HL-60/S4 treated with phorbol 12-myristate 13-acetate at 8.2 ng/mL for 4 days and 3 days (cell line): Measurements from ENCODE around the gene PPP1R14C.
"Not testable (repeated sequence)": the region's sequence is repeated elsewhere in the genome, so short reads cannot be mapped to it uniquely, and the experiment has no call there.

Source experiments
- in situ Hi-C: fragments of 300-500 bp; cut with MboI; formaldehyde crosslinking; loops from 2 replicates; pipeline ENCODE4 v1.15.0; 2022; ENCODE audit warnings: low sequenced_read_pairs

Gene PPP1R14C

GRCh38 chr6:150211700-150212511, 69.1 kb downstream of the PPP1R14C start:
- in situ Hi-C loops, result no loop called here

DNA sequence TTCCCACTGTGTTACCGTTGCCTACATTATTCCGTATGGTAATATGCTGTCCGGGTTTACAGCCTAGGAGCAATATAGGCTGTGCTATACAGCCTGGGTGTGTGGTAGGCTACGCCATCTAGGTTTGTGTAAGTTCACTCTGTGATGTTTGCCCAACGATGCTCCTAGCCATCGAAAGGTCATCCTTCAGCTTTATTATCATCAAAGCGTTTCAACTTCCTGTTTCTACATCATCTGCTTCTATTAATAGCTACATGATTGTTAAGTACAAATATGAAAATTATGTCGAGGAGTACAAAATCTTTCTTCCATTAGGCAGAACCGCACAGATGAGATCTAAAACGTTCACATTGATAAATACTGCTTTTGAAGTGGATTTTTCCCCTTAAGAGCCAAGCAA, 69.9 kb downstream of the PPP1R14C start:
- in situ Hi-C loops, result no loop called here

DNA sequence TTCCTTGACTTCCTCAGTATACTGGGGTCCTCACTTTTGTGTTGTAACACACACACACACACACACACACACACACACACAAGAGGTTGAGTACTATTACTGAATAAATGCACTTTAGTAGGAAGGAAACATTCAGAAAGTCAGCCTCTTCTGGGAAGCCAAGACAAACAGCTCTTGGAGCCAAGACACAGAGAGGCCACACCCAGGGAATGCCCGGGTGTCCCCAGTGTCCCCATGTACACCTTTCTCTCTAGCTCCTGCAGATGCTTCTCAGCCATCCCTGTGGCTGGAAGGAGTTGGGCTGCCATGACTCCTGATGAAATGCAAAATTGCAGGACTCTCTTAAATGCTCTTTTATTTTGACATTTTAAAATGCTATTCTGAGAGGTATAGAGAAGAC, 70.5 kb downstream of the PPP1R14C start:
- in situ Hi-C loops, result no loop called here

- in situ Hi-C loops, result no loop called here
Observed at GRCh38 chr6:150214310-150214709, 71.5 kb downstream of the PPP1R14C start.

DNA sequence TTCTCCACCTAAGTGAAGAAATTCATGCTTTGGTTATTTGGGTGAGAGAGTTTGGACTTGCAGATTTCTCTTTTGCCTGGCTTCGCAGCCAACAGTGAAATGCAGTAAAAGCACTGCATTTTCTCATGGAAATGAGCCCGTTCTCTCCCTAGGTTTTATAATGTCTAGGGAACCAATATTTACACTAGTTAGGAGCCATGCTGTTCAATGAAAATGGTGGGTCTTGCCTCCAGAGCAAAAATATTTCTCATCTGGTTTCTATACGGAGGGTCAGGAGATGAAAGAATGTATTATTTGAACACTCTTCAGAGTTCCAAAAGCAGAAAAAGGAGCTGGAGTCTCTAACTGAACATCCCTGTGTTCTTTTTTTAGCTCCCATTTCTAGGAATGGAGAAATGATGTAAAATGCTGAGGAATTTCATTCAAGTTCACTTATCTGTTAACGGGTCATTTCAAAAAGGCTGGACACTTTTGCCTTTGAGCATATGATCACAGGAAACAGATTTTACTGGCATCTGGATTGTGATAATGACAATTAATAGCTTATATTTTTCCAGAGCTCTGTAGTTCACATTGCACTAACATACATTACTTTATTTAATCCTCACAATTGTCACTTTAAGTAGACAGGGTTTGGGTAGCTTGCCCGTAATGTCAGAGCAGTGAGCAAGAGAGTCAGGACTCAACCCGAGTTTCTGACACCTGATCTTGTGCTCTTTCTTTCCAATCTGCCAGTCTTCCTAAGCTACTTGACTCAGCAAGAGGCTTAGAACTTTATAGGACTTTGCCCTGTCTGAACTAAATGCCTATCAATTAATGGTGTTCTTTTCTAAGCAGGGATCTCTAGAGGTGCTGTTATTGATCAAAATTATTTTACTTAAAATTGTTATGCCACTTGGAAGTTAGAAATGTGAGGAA, 78.0 kb downstream of the PPP1R14C start:
- in situ Hi-C loops, result no loop called here

- in situ Hi-C loops, result no loop called here
Observed at GRCh38 chr6:150224820-150225219, 82.0 kb downstream of the PPP1R14C start.

GRCh38 chr6:150227281-150227680, 84.4 kb downstream of the PPP1R14C start:
- in situ Hi-C loops, result no loop called here

DNA sequence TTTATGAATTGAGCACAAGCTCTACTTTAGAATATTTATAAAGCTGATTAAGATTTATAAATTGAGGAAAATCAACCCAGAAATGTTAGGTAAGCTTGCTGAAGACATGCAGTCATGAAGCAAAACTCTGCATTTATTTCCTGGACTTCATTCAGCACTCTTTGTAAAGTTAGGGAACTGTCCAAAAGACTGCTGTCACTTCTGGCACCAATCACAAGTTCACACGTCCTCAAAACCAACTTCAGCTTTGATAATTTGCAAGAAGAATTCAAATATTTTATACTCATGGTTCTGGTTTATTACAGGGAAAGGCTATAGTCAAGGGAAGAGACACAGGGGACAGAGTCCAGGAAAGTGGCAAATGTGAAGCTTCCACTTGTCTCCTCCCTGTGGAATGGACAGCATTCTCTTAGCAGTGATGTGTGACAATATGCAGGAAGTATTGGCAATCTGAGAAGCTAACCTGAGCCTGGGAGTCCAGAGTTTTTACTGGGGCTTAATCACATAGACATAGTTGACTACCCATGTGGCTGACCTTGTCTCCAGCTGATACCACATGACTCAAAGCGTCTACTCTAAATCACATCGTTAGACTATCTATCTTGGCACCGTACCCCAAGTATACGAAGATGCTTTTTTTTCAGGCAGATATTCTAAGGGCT, 85.4 kb downstream of the PPP1R14C start:
- in situ Hi-C loops, result no loop called here

- in situ Hi-C loops, result no loop called here
Observed at GRCh38 chr6:150229436-150230163, 86.8 kb downstream of the PPP1R14C start.

DNA sequence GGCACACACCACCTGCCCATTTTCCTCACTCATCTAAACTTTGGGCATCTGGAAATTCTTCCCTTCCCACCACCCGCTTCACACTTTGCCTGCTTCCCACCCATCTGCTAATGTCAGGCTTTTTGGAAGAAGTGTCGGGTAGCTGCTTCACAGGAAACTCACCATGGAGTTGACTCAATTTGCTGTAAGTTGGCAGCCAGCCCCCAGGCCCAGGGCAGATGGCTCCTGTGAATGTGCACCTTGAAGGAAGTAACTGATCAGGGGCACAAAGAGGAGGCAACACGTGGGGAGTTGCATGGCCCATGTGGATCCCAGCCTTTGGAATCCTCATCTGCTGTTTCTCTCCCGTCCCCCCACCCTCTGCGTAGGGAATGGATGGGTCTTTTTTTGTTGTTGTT, 87.3 kb downstream of the PPP1R14C start:
- in situ Hi-C loops, result no loop called here

DNA sequence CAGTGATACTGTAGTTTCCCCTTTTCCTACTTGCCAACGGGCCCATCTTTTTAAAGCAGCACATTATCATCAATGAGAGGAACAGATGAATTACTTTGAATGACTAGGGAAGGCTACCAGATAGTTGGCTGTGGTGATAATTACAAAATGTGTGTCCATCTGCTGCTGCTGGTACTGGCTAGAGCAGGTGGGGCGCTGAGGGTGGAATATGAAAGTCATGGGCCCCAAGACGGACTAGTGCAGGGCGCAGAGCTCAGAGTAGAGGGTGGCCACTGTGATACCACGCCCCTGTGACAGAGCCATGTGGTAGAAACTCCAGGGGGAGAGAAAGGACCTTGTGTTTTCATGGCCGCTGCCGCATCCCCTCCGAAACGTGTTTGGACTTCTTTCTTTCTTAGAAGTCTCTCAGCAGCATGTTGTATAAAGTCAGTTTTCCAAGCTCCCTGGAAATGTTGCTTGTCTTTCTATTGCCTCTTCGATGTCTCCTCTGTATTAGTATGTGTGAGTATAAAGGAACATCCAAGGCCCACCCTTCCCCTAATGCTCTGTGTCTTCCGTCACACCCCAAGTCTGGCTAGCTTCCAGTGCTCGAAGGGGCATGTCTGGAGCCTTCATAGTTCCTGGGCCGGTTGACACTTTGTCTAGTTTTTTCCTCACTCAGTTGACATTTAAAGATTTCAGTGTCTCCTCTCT, 88.1 kb downstream of the PPP1R14C start:
- in situ Hi-C loops, result no loop called here

GRCh38 chr6:150231525-150231850, 88.6 kb downstream of the PPP1R14C start:
- in situ Hi-C loops, result no loop called here

- in situ Hi-C loops, result no loop called here
Observed at GRCh38 chr6:150233843-150234269, 91.0 kb downstream of the PPP1R14C start.

GRCh38 chr6:150235218-150235617, 92.4 kb downstream of the PPP1R14C start:
- in situ Hi-C loops, result no loop called here

- in situ Hi-C loops, result no loop called here
Observed at GRCh38 chr6:150236114-150236513, 93.3 kb downstream of the PPP1R14C start.

DNA sequence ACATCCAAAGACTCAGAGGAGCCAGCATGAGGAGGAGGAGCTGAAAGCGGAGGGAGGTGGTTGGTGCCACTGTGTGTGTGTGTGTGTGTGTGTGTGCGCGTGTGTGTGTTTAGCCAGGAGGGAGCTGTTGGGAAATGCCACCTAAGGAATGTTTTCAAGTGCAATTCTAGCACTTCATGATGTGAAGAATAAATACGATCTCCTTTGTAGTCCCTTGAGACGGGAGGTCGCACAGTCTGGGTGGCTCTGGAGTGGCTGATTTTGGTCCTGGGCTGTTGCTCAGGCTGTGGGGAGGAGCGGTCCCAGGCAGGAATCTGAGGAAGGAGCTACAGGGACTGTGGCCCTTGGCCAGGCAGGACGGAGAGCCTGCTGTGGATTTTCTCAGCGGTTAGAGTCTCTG, 93.7 kb downstream of the PPP1R14C start:
- in situ Hi-C loops, result no loop called here

DNA sequence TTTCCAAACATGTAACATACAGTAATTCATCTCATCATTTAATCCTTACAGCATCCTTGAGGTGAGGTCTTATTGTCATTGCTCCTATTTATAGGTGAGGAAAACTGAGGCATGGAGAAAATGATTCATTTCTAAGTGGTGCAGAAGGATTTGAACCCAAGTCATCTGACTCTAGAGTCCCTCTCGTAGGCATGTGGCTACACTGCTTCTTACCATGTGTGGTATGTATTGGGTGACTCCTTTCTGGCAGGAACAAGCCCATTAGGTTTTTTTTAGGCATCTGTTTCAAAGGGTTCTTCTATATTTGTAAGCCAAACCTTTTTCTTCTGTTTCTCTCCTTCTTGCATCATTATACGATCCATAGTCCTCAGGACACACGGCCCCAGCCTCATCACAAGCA, 94.8 kb downstream of the PPP1R14C start:
- in situ Hi-C loops, result no loop called here

GRCh38 chr6:150238336-150238741, 95.5 kb downstream of the PPP1R14C start:
- in situ Hi-C loops, result no loop called here

DNA sequence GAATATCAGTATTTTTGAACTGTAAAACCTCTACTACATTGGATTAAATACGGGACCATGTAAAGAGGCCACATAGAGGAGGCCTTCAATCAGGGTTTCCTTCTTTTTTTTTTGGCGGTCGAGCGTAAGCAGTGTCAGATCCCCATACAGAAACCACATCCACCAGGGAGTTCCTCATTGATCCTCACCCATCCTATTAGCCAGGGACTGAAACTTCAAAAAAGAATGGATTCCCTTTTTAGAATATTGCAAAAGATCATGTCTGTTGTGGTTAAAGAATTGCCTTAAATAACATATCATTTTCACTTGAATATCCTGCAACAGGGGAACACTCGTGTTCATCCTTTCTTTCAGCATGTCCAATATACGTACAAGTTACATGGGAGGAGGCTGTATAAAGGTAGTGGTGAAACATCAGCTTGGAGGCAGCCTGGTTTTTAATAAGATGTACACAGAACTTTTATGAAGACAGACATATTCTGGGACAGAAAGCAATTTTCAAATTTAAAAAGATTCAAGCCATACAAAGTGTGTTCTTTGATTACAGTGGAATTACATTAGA, 96.1 kb downstream of the PPP1R14C start:
- in situ Hi-C loops, result no loop called here

GRCh38 chr6:150241756-150242155, 98.9 kb downstream of the PPP1R14C start:
- in situ Hi-C loops, result not testable (repeated sequence)
